Measurements from ENCODE around the gene PPFIA4. TPM values are rescaled to one million over a fixed set of nuclear protein-coding genes. Genes with fewer than 3 reads are reported as not detected.

The PPFIA4 gene
- total RNA-seq, 1 experiment from 2014 or later, result 21.1 TPM

GRCh38 chr1:203052601-203053000 lies 26.3 kb downstream of the PPFIA4 start (continued):
- TF ChIP-seq, protein P1, sequence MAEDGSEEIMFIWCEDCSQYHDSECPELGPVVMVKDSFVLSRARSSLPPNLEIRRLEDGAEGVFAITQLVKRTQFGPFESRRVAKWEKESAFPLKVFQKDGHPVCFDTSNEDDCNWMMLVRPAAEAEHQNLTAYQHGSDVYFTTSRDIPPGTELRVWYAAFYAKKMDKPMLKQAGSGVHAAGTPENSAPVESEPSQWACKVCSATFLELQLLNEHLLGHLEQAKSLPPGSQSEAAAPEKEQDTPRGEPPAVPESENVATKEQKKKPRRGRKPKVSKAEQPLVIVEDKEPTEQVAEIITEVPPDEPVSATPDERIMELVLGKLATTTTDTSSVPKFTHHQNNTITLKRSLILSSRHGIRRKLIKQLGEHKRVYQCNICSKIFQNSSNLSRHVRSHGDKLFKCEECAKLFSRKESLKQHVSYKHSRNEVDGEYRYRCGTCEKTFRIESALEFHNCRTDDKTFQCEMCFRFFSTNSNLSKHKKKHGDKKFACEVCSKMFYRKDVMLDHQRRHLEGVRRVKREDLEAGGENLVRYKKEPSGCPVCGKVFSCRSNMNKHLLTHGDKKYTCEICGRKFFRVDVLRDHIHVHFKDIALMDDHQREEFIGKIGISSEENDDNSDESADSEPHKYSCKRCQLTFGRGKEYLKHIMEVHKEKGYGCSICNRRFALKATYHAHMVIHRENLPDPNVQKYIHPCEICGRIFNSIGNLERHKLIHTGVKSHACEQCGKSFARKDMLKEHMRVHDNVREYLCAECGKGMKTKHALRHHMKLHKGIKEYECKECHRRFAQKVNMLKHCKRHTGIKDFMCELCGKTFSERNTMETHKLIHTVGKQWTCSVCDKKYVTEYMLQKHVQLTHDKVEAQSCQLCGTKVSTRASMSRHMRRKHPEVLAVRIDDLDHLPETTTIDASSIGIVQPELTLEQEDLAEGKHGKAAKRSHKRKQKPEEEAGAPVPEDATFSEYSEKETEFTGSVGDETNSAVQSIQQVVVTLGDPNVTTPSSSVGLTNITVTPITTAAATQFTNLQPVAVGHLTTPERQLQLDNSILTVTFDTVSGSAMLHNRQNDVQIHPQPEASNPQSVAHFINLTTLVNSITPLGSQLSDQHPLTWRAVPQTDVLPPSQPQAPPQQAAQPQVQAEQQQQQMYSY (CRISPR knock-in tag; IDR thresholded peaks at IDR 0.05), result no peak
- no peak for TF ChIP-seq ETV6 (CRISPR knock-in tag; IDR thresholded peaks at IDR 0.05)
- TF ChIP-seq, protein P2, sequence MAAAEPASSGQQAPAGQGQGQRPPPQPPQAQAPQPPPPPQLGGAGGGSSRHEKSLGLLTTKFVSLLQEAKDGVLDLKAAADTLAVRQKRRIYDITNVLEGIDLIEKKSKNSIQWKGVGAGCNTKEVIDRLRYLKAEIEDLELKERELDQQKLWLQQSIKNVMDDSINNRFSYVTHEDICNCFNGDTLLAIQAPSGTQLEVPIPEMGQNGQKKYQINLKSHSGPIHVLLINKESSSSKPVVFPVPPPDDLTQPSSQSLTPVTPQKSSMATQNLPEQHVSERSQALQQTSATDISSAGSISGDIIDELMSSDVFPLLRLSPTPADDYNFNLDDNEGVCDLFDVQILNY (CRISPR knock-in tag; IDR thresholded peaks at IDR 0.05), result no peak
- TF ChIP-seq E2F4 (CRISPR knock-in tag; IDR thresholded peaks at IDR 0.05; ENCODE audit: borderline replicate concordance, low read depth), result no peak

DNA sequence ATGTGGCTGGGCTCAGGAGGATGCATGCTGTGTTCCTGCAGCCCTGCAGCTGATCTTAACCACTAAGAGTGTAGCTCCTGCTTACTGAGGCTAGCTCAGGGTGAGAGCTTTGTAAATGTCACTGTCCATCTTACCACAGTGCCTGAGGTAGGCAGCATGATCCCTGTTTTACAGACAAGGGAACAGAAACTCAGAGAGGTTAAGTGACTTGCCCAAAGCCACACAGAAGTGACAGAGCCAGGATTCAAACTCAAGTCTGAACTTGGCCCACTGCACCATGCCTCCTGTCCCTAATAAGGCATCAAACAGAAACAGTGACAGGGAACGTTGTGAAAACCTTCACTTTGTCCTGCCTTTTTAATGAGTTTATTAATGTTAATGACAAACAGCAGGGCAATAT lies 27.9 kb downstream of the PPFIA4 start:
- Mint-ChIP-seq H3K27ac (no peak overlapping the region), H3K36me3 (peaks cover 19% of the 10 kb centered on the region), H3K4me3 (no peak overlapping the region), H3K9me3 (no peaks in the 10 kb centered on the region), H3K27me3 (ENCODE audit: low read depth) (no peaks in the 10 kb centered on the region), H3K4me1 (peaks cover 47% of the 10 kb centered on the region)
- DNase-seq (ENCODE audit: low spot score) (no peak), ATAC-seq (peak; percentile 8; the same call in 1 of the 2 replicates)
- TF ChIP-seq, protein P3, sequence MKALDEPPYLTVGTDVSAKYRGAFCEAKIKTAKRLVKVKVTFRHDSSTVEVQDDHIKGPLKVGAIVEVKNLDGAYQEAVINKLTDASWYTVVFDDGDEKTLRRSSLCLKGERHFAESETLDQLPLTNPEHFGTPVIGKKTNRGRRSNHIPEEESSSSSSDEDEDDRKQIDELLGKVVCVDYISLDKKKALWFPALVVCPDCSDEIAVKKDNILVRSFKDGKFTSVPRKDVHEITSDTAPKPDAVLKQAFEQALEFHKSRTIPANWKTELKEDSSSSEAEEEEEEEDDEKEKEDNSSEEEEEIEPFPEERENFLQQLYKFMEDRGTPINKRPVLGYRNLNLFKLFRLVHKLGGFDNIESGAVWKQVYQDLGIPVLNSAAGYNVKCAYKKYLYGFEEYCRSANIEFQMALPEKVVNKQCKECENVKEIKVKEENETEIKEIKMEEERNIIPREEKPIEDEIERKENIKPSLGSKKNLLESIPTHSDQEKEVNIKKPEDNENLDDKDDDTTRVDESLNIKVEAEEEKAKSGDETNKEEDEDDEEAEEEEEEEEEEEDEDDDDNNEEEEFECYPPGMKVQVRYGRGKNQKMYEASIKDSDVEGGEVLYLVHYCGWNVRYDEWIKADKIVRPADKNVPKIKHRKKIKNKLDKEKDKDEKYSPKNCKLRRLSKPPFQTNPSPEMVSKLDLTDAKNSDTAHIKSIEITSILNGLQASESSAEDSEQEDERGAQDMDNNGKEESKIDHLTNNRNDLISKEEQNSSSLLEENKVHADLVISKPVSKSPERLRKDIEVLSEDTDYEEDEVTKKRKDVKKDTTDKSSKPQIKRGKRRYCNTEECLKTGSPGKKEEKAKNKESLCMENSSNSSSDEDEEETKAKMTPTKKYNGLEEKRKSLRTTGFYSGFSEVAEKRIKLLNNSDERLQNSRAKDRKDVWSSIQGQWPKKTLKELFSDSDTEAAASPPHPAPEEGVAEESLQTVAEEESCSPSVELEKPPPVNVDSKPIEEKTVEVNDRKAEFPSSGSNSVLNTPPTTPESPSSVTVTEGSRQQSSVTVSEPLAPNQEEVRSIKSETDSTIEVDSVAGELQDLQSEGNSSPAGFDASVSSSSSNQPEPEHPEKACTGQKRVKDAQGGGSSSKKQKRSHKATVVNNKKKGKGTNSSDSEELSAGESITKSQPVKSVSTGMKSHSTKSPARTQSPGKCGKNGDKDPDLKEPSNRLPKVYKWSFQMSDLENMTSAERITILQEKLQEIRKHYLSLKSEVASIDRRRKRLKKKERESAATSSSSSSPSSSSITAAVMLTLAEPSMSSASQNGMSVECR (CRISPR knock-in tag; IDR thresholded peaks at IDR 0.05; ENCODE audit: borderline replicate concordance), result 0 out of 2 replicates have a peak, but pooled peaks have one; percentile 44
- no peak for TF ChIP-seq ZNF121 (CRISPR knock-in tag; IDR thresholded peaks at IDR 0.05)
- ChIA-PET POLR2A (no interaction called here), CTCF (interaction anchor here (0.6 to 11.5 kb wide), 16 partner anchors 8 to 499 kb away, joined by 3 to 412 read pairs (median 8); partner anchors contain the start of genes ADORA1 and MYOG)

DNA sequence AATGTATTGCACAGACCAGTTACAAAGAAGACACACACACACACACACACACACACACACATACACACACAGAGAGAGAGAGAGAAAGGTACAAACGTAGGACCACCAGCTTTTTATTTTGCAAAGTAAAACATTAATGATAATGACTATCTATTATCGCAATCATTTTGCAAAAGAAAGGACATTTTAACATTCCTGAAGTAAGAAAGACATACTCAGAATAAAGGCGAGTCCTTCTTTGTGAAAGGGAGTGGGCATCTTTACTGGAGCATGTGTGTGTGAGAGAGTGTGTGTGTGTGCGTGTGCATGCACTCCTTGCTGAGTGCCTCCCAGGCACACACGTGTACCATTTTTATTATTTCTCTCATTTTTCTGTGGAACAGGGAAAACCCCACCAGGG lies 28.4 kb downstream of the PPFIA4 start:
- no peaks in the 10 kb centered on the region for H3K9me3 Mint-ChIP-seq
- POLR2A ChIA-PET, result interaction anchor here (0.5 kb wide), 1 partner anchor 425 kb away, joined by 3 read pairs; no protein-coding TSS in a partner anchor
- H3K27ac Mint-ChIP-seq, result no peak overlapping the region
- no peak for DNase-seq (ENCODE audit: low spot score)
- no peak overlapping the region for H3K4me3 Mint-ChIP-seq
- peaks cover 47% of the 10 kb centered on the region for H3K4me1 Mint-ChIP-seq
- ATAC-seq, result no peak
- CTCF ChIA-PET, result interaction anchor here (0.6 to 11.5 kb wide), 27 partner anchors 8 to 499 kb away, joined by 3 to 412 read pairs (median 7); partner anchors contain the start of genes ADORA1, MYOG and PPFIA4
- H3K36me3 Mint-ChIP-seq, result peaks cover 23% of the 10 kb centered on the region
- H3K27me3 Mint-ChIP-seq (ENCODE audit: low read depth), result no peaks in the 10 kb centered on the region
- TF ChIP-seq, protein P4, sequence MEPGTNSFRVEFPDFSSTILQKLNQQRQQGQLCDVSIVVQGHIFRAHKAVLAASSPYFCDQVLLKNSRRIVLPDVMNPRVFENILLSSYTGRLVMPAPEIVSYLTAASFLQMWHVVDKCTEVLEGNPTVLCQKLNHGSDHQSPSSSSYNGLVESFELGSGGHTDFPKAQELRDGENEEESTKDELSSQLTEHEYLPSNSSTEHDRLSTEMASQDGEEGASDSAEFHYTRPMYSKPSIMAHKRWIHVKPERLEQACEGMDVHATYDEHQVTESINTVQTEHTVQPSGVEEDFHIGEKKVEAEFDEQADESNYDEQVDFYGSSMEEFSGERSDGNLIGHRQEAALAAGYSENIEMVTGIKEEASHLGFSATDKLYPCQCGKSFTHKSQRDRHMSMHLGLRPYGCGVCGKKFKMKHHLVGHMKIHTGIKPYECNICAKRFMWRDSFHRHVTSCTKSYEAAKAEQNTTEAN (CRISPR knock-in tag; IDR thresholded peaks at IDR 0.05), result peak; percentile 38; the same call in 1 of the 2 replicates
- TF ChIP-seq FOXP1 (CRISPR knock-in tag; IDR thresholded peaks at IDR 0.05; ENCODE audit: borderline replicate concordance), result no peak
- TF ChIP-seq, protein P5, sequence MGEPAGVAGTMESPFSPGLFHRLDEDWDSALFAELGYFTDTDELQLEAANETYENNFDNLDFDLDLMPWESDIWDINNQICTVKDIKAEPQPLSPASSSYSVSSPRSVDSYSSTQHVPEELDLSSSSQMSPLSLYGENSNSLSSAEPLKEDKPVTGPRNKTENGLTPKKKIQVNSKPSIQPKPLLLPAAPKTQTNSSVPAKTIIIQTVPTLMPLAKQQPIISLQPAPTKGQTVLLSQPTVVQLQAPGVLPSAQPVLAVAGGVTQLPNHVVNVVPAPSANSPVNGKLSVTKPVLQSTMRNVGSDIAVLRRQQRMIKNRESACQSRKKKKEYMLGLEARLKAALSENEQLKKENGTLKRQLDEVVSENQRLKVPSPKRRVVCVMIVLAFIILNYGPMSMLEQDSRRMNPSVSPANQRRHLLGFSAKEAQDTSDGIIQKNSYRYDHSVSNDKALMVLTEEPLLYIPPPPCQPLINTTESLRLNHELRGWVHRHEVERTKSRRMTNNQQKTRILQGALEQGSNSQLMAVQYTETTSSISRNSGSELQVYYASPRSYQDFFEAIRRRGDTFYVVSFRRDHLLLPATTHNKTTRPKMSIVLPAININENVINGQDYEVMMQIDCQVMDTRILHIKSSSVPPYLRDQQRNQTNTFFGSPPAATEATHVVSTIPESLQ (CRISPR knock-in tag; IDR thresholded peaks at IDR 0.05), result no peak
- no peak for TF ChIP-seq AR (CRISPR knock-in tag; IDR thresholded peaks at IDR 0.05)
- no peak for TF ChIP-seq KAT7 (CRISPR knock-in tag; IDR thresholded peaks at IDR 0.05; ENCODE audit: borderline replicate concordance)
- TF ChIP-seq ZNF671 (CRISPR knock-in tag; IDR thresholded peaks at IDR 0.05), result no peak
